ENCODE results near the gene PTGES3L. TPM values are rescaled to one million over a fixed set of nuclear protein-coding genes. Genes with fewer than 3 reads are reported as not detected.

The PTGES3L gene
- total and polyA plus RNA-seq, 2 of the 13 experiments (the other 11 are each of a cell fraction or from before 2014, with no cell fraction given) = 1.2 to 2.9 TPM

- TF ChIP-seq HNRNPLL (IDR thresholded peaks at IDR 0.05; ENCODE audit: low read depth, low read length, poor library complexity, severe bottlenecking) = peak; percentile 67
- TF ChIP-seq MED8 (CRISPR knock-in tag; IDR thresholded peaks at IDR 0.05; ENCODE audit: insufficient replicate concordance) = peak; percentile 62
- peak; percentile 98 for TF ChIP-seq ZNF138 (CRISPR knock-in tag; IDR thresholded peaks at IDR 0.05; ENCODE audit: low read depth)
- peak; percentile 93 for TF ChIP-seq NAIF1 (CRISPR knock-in tag; IDR thresholded peaks at IDR 0.05; ENCODE audit: borderline replicate concordance)
- TF ChIP-seq, protein P1, sequence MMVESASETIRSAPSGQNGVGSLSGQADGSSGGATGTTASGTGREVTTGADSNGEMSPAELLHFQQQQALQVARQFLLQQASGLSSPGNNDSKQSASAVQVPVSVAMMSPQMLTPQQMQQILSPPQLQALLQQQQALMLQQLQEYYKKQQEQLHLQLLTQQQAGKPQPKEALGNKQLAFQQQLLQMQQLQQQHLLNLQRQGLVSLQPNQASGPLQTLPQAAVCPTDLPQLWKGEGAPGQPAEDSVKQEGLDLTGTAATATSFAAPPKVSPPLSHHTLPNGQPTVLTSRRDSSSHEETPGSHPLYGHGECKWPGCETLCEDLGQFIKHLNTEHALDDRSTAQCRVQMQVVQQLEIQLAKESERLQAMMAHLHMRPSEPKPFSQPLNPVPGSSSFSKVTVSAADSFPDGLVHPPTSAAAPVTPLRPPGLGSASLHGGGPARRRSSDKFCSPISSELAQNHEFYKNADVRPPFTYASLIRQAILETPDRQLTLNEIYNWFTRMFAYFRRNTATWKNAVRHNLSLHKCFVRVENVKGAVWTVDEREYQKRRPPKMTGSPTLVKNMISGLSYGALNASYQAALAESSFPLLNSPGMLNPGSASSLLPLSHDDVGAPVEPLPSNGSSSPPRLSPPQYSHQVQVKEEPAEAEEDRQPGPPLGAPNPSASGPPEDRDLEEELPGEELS (CRISPR knock-in tag; IDR thresholded peaks at IDR 0.05) = peak; percentile 91
- TF ChIP-seq, protein P2, sequence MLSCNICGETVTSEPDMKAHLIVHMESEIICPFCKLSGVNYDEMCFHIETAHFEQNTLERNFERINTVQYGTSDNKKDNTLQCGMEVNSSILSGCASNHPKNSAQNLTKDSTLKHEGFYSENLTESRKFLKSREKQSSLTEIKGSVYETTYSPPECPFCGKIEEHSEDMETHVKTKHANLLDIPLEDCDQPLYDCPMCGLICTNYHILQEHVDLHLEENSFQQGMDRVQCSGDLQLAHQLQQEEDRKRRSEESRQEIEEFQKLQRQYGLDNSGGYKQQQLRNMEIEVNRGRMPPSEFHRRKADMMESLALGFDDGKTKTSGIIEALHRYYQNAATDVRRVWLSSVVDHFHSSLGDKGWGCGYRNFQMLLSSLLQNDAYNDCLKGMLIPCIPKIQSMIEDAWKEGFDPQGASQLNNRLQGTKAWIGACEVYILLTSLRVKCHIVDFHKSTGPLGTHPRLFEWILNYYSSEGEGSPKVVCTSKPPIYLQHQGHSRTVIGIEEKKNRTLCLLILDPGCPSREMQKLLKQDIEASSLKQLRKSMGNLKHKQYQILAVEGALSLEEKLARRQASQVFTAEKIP (CRISPR knock-in tag; IDR thresholded peaks at IDR 0.05; ENCODE audit: borderline replicate concordance) = no peak
- TF ChIP-seq JDP2 (CRISPR knock-in tag; IDR thresholded peaks at IDR 0.05; ENCODE audit: borderline replicate concordance) = no peak; the same call in 1 of the 2 replicates
- no peak for TF ChIP-seq ZSCAN30 (CRISPR knock-in tag; IDR thresholded peaks at IDR 0.05)
- 0 out of 2 replicates have a peak, but pooled peaks have one; percentile 60 for TF ChIP-seq CHCHD3 (CRISPR knock-in tag; IDR thresholded peaks at IDR 0.05)
- peak; percentile 80; the same call in 1 of the 2 replicates for TF ChIP-seq RFXANK (CRISPR knock-in tag; IDR thresholded peaks at IDR 0.05)
- TF ChIP-seq SNRNP70 (IDR thresholded peaks at IDR 0.05; ENCODE audit: low read depth, low read length) = no peak
- TF ChIP-seq MLLT10 (CRISPR knock-in tag; IDR thresholded peaks at IDR 0.05) = 0 out of 2 replicates have a peak, but pooled peaks have one; percentile 34
- TF ChIP-seq RARA (CRISPR knock-in tag; IDR thresholded peaks at IDR 0.05) = peak; percentile 70
- TF ChIP-seq ZNF850 (CRISPR knock-in tag; conservative IDR thresholded peaks at IDR 0.05) = no peak
- TF ChIP-seq ZNF546 (CRISPR knock-in tag; conservative IDR thresholded peaks at IDR 0.05) = no peak
- no peak for TF ChIP-seq ZNF382 (CRISPR knock-in tag; IDR thresholded peaks at IDR 0.05; ENCODE audit: borderline replicate concordance)
- peak; percentile 96 for TF ChIP-seq CBFB (CRISPR knock-in tag; IDR thresholded peaks at IDR 0.05)
- peak; percentile 18; the same call in 1 of the 2 replicates for TF ChIP-seq ZNF619 (CRISPR knock-in tag; IDR thresholded peaks at IDR 0.05)
- peak; percentile 99 for TF ChIP-seq ZNF891 (CRISPR knock-in tag; IDR thresholded peaks at IDR 0.05)
- peak; percentile 96; the same call in 1 of the 2 replicates for TF ChIP-seq ZFP91 (CRISPR knock-in tag; IDR thresholded peaks at IDR 0.05; ENCODE audit: borderline replicate concordance)
- TF ChIP-seq ZNF12 (CRISPR knock-in tag; IDR thresholded peaks at IDR 0.05) = 0 out of 2 replicates have a peak, but pooled peaks have one; percentile 42
- TF ChIP-seq, protein P3, sequence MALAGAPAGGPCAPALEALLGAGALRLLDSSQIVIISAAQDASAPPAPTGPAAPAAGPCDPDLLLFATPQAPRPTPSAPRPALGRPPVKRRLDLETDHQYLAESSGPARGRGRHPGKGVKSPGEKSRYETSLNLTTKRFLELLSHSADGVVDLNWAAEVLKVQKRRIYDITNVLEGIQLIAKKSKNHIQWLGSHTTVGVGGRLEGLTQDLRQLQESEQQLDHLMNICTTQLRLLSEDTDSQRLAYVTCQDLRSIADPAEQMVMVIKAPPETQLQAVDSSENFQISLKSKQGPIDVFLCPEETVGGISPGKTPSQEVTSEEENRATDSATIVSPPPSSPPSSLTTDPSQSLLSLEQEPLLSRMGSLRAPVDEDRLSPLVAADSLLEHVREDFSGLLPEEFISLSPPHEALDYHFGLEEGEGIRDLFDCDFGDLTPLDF (CRISPR knock-in tag; IDR thresholded peaks at IDR 0.05) = peak; percentile 96
Observed at GRCh38 chr17:42997984-42998938, 18.4 kb upstream of the PTGES3L start, which contains the start of gene RPL27 (continued).

Measured in HepG2 (cell line).